CD14-positive monocyte (primary cell): ENCODE data around the gene PIK3IP1. TPM values are rescaled to one million over a fixed set of nuclear protein-coding genes. Genes with fewer than 3 reads are reported as not detected.

Experiments used
- DNase-seq, 3 donors: peaks; one replicate each; pipeline ENCODE4 v3.0.0-alpha.2; 2011 to 2022
- H2AFZ ChIP-seq: 2 replicates; pipeline ENCODE4 v1.6.0; 2012; ENCODE audit warnings: mild to moderate bottlenecking, low read depth, low read length, inconsistent platforms; ENCODE audit not compliant: insufficient read depth, poor library complexity, severe bottlenecking
- H3K27ac ChIP-seq, 2 donors: 1 replicate in 1 of 2; 2 replicates in 1 of 2; pipeline ENCODE4 v1.5.1; 2012 to 2013; ENCODE audit warnings: low read length in 2 of 2, control low read depth in 1 of 2, inconsistent platforms in 1 of 2, low read depth in 1 of 2, mild to moderate bottlenecking in 1 of 2
- H3K27me3 ChIP-seq, 2 donors: one replicate each; pipeline versions ENCODE4 v1.6.0 to v1.6.1; 2011 to 2013; ENCODE audit warnings: low read length in 2 of 2; ENCODE audit not compliant: control insufficient read depth in 2 of 2, insufficient read depth in 2 of 2
- H3K36me3 ChIP-seq, 2 donors: replicated peaks in 1 of 2; 1 replicate in 1 of 2; 2 replicates in 1 of 2; pipeline versions ENCODE4 v1.5.1 to v1.6.1; 2012 to 2013; ENCODE audit warnings: low read length in 2 of 2, control low read depth in 1 of 2, inconsistent platforms in 1 of 2, mild to moderate bottlenecking in 1 of 2; ENCODE audit not compliant: insufficient read depth in 2 of 2, control insufficient read depth in 1 of 2
- H3K4me1 ChIP-seq, 2 donors: 1 replicate in 1 of 2; 2 replicates in 1 of 2; pipeline versions ENCODE4 v1.5.1 to v1.6.1; 2012 to 2013; ENCODE audit warnings: low read length in 2 of 2, control low read depth in 1 of 2, inconsistent platforms in 1 of 2, mild to moderate bottlenecking in 1 of 2, moderate library complexity in 1 of 2; ENCODE audit not compliant: insufficient read depth in 2 of 2, control insufficient read depth in 1 of 2
- H3K4me2 ChIP-seq: replicated peaks from 2 replicates; pipeline ENCODE3; 2012; ENCODE audit warnings: low read length, moderate library complexity, mild to moderate bottlenecking; ENCODE audit not compliant: poor library complexity, severe bottlenecking; ENCODE audit errors: extremely low read depth
- H3K4me3 ChIP-seq, 3 experiments: fragments of 200-600 bp in 1 of 3; sonication (generic) in 1 of 3; replicated peaks in 1 of 3; 1 replicate in 2 of 3; 2 replicates in 1 of 3; pipeline ENCODE4 v1.5.1; 2011 to 2013; ENCODE audit warnings: low read length in 3 of 3, mild to moderate bottlenecking in 3 of 3, control low read depth in 2 of 3, low read depth in 2 of 3, inconsistent platforms in 1 of 3, moderate library complexity in 1 of 3
- H3K79me2 ChIP-seq: 2 replicates; pipeline ENCODE4 v1.6.0; 2012; ENCODE audit warnings: mild to moderate bottlenecking, control low read depth, inconsistent platforms, low read length, moderate library complexity; ENCODE audit not compliant: insufficient read depth
- H3K9ac ChIP-seq: 2 replicates; pipeline ENCODE4 v1.6.0; 2017; ENCODE audit warnings: low read length, mild to moderate bottlenecking; ENCODE audit not compliant: insufficient read depth, poor library complexity, severe bottlenecking
- H3K9me3 ChIP-seq, 2 donors: replicated peaks in 1 of 2; 1 replicate in 1 of 2; 2 replicates in 1 of 2; pipeline versions ENCODE4 v1.5.1 to v1.6.1; 2012 to 2013; ENCODE audit warnings: low read length in 2 of 2, control low read depth in 1 of 2; ENCODE audit not compliant: control insufficient read depth in 1 of 2, insufficient read depth in 1 of 2
- H4K20me1 ChIP-seq: 2 replicates; pipeline ENCODE4 v1.6.0; 2012; ENCODE audit warnings: mild to moderate bottlenecking, low read length, control low read depth, moderate library complexity; ENCODE audit not compliant: insufficient read depth
- H3K27ac Mint-ChIP-seq, 7 donors: one replicate each; pipeline ENCODE4 v1.8.0; 2020; ENCODE audit warnings: mild to moderate bottlenecking in 7 of 7, mixed read lengths in 7 of 7, moderate library complexity in 6 of 7, inconsistent platforms in 2 of 7
- H3K27me3 Mint-ChIP-seq, 3 donors: one replicate each; pipeline ENCODE4 v1.8.0; 2021 to 2022; ENCODE audit warnings: low read depth in 3 of 3, mild to moderate bottlenecking in 3 of 3, mixed read lengths in 3 of 3, moderate library complexity in 3 of 3, inconsistent platforms in 1 of 3
- H3K36me3 Mint-ChIP-seq, 2 donors: one replicate each; pipeline ENCODE4 v1.8.0; 2020; ENCODE audit warnings: mixed read lengths in 2 of 2, inconsistent platforms in 1 of 2, mild to moderate bottlenecking in 1 of 2
- H3K4me1 Mint-ChIP-seq: one replicate; pipeline ENCODE4 v1.8.0; 2020; ENCODE audit warnings: mild to moderate bottlenecking, mixed read lengths
- H3K4me3 Mint-ChIP-seq, 2 donors: one replicate each; pipeline ENCODE4 v1.8.0; 2020; ENCODE audit warnings: mild to moderate bottlenecking in 2 of 2, mixed read lengths in 2 of 2, moderate library complexity in 1 of 2
- H3K9me3 Mint-ChIP-seq, 7 donors: one replicate each; pipeline ENCODE4 v1.8.0; 2020 to 2022; ENCODE audit warnings: mixed read lengths in 7 of 7, mild to moderate bottlenecking in 6 of 7, moderate library complexity in 6 of 7, inconsistent platforms in 2 of 7
- CTCF ChIP-seq: fragments of 200-600 bp; IDR thresholded peaks from one replicate; pipeline ENCODE4 v1.8.0; 2022; ENCODE audit warnings: antibody characterized with exemption, mild to moderate bottlenecking
- WGBS: methylation state at CpG from one replicate; pipeline ENCODE4 v1.1.5; 2013; ENCODE audit warnings: missing lambda C conversion rate; ENCODE audit not compliant: insufficient coverage; 5-methylcytosine and 5-hydroxymethylcytosine counted together
- intact Hi-C, 2 donors: fragments of 100-400 bp; cut with micrococcal nuclease; formaldehyde crosslinking; loops; one replicate each; pipeline versions ENCODE4 v1.15.0 to v1.15.1; 2023
- polyA plus RNA-seq, 3 donors: library from polyadenylated mRNA; depleted of rRNA in 1 of 3; unstranded in 2 of 3; stranded (reverse) in 1 of 3; fragments of 300-500 nt in 2 of 3; fragments of >200 nt in 1 of 3; fragmentation: Illumina TruSeq in 2 of 3; gene quantifications; 1 replicate in 2 of 3; 2 replicates in 1 of 3; pipeline ENCODE4 v1.2.3, GENCODE V29; 2012 to 2021

PIK3IP1 gene
- polyA plus RNA-seq, 3 donors, result 21.8 to 37.3 (median 21.9) TPM

- H3K9me3 Mint-ChIP-seq, result peaks cover 0 to 1% (median 0%) of the 10 kb centered on the region in 7 donors
- no peaks in the 10 kb centered on the region for H3K27me3 ChIP-seq
- peaks cover 0 to 5% (median 3%) of the 10 kb centered on the region in 3 donors for H3K27me3 Mint-ChIP-seq
- TF ChIP-seq CTCF, result no peak
- H3K36me3 Mint-ChIP-seq, result peaks cover 44 to 51% of the 10 kb centered on the region in 2 donors
- H3K4me3 ChIP-seq, result no peak overlapping the region
- 77% methylated on average over 4 of the region's 6 CpGs for WGBS
- H3K4me1 Mint-ChIP-seq, result peaks cover 47% of the 10 kb centered on the region
- DNase-seq, result peak in 2 of 3 donors; percentile 21 to 26
- peaks cover 35% of the 10 kb centered on the region for H4K20me1 ChIP-seq
- peak overlapping the region in 6 of 7 donors; percentile 30 to 99 (median 69) for H3K27ac Mint-ChIP-seq
- H3K4me3 Mint-ChIP-seq, result peak overlapping the region in 1 of 2 donors; percentile 27
- intact Hi-C loops, result loop anchor here in 1 of 2 donors (5.0 kb wide), 1 partner anchor 76 kb away; the partner anchor contains the start of gene LIMK2
- H3K9ac ChIP-seq, result no peak overlapping the region
- peak overlapping the region; percentile 91 for H3K4me2 ChIP-seq
- H3K79me2 ChIP-seq, result peaks cover 9% of the 10 kb centered on the region
- no peak overlapping the region for H2AFZ ChIP-seq
- no peaks in the 10 kb centered on the region for H3K9me3 ChIP-seq
- no peak overlapping the region for H3K27ac ChIP-seq
- H3K4me1 ChIP-seq, result peaks cover 49 to 71% of the 10 kb centered on the region in 2 donors
- H3K36me3 ChIP-seq, result peaks cover 37 to 52% of the 10 kb centered on the region in 2 donors
Observed at GRCh38 chr22:31287818-31288495, 4.3 kb downstream of the PIK3IP1 start.

- 13% methylated on average over 4 of the region's 8 CpGs for WGBS
- H4K20me1 ChIP-seq, result peaks cover 49% of the 10 kb centered on the region
- DNase-seq, result no peak
- Mint-ChIP-seq H3K36me3 (peaks cover 56 to 63% of the 10 kb centered on the region in 2 donors), H3K4me1 (peaks cover 37% of the 10 kb centered on the region), H3K9me3 (peaks cover 0 to 1% (median 0%) of the 10 kb centered on the region in 7 donors), H3K27me3 (peaks cover 0 to 3% (median 2%) of the 10 kb centered on the region in 3 donors), H3K4me3 (no peak overlapping the region), H3K27ac (peak overlapping the region in 4 of 7 donors; percentile 40 to 73 (median 48))
- H3K27me3 ChIP-seq, result no peaks in the 10 kb centered on the region
- no peak overlapping the region for H3K4me3 ChIP-seq
- no peaks in the 10 kb centered on the region for H3K9me3 ChIP-seq
- peak overlapping the region in 1 of 2 donors; percentile 60 for H3K27ac ChIP-seq
- TF ChIP-seq CTCF, result no peak
- no peak overlapping the region for H3K4me2 ChIP-seq
- H3K9ac ChIP-seq, result no peak overlapping the region
- H3K79me2 ChIP-seq, result peaks cover 5% of the 10 kb centered on the region
- H3K4me1 ChIP-seq, result peaks cover 37 to 58% of the 10 kb centered on the region in 2 donors
- no peak overlapping the region for H2AFZ ChIP-seq
- intact Hi-C loops, result loop anchor here in 1 of 2 donors (5.0 kb wide), 1 partner anchor 74 kb away; the partner anchor contains the start of gene LIMK2
- H3K36me3 ChIP-seq, result peaks cover 50 to 66% of the 10 kb centered on the region in 2 donors
Observed at GRCh38 chr22:31286360-31287255, 5.7 kb downstream of the PIK3IP1 start.
